Fibroblast of lung (primary cell): Measurements from ENCODE around the gene LSM11.

Experiments used
- CTCF ChIP-seq, 2 donors: IDR thresholded peaks in 1 of 2; conservative IDR thresholded peaks in 1 of 2; 1 replicate in 1 of 2; 2 replicates in 1 of 2; pipeline ENCODE4 v1.5.1; 2011 to 2012; ENCODE audit warnings: low read length in 2 of 2, control low read depth in 1 of 2, inconsistent platforms in 1 of 2, low read depth in 1 of 2, mild to moderate bottlenecking in 1 of 2
- EZH2 ChIP-seq: IDR thresholded peaks from 2 replicates; pipeline ENCODE4 v1.5.1; 2012; ENCODE audit warnings: low read length, control low read depth, mild to moderate bottlenecking; ENCODE audit errors: missing control alignments

- no peak for TF ChIP-seq CTCF (conservative IDR thresholded peaks at IDR 0.05 in 1 of 2, IDR thresholded peaks at IDR 0.05 in 1 of 2; ENCODE audit: low read depth in 1 of 2, low read length in 2 of 2)
- TF ChIP-seq EZH2 = no peak
Observed at GRCh38 chr5:157750320-157750719, 6.8 kb downstream of the LSM11 start.
